Measurements from ENCODE around the gene CFAP74. TPM values are rescaled to one million over a fixed set of nuclear protein-coding genes. Genes with fewer than 3 reads are reported as not detected.

CFAP74 gene
- total RNA-seq, 3 donors from 2014 or later (not counting 1 experiment from before 2014, with no cell fraction given) = not detected

DNA sequence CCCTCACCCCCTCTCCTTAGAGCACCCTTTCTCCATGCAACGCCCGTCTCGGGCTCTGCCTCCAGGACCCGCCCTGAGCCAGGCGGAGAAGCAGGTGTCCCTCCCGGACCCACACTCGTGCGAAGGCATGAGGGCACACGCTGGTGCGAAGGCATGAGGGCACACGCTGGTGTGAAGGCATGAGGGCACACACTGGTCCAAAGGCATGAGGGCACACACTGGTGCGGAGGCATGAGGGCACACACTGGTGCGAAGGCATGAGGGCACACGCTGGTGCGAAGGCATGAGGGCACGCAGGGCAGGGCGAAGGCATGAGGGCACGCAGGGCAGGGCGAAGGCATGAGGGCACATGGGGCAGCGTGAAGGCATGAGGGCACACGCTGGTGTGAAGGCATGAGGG lies 78.7 kb downstream of the CFAP74 start:
- Mint-ChIP-seq H3K27me3 (ENCODE audit: low read depth in 2 of 2) (no peaks in the 10 kb centered on the region), H3K36me3 (no peaks in the 10 kb centered on the region), H3K4me3 (no peak overlapping the region), H3K27ac (no peak overlapping the region), H3K4me1 (no peaks in the 10 kb centered on the region), H3K9me3 (no peaks in the 10 kb centered on the region)
- DNase-seq (no peak), ATAC-seq (no peak)
- 92% methylated on average over 21 of the region's 21 CpGs for WGBS (ENCODE audit: insufficient coverage)
- Histone ChIP-seq H3K4me1 (ENCODE audit: control insufficient read depth, insufficient read depth, low read length) (peaks cover 2% of the 10 kb centered on the region), H3K27ac (ENCODE audit: low read length) (no peak overlapping the region), H3K4me3 (ENCODE audit: low read length) (no peak overlapping the region), H3K9me3 (ENCODE audit: control insufficient read depth, insufficient read depth, low read length) (no peaks in the 10 kb centered on the region), H3K27me3 (ENCODE audit: control insufficient read depth, insufficient read depth, low read length) (no peaks in the 10 kb centered on the region), H3K36me3 (ENCODE audit: control insufficient read depth, insufficient read depth, low read length) (no peaks in the 10 kb centered on the region)
- intact Hi-C loops (cut with micrococcal nuclease) = no loop called here
- TF ChIP-seq, protein P1, sequence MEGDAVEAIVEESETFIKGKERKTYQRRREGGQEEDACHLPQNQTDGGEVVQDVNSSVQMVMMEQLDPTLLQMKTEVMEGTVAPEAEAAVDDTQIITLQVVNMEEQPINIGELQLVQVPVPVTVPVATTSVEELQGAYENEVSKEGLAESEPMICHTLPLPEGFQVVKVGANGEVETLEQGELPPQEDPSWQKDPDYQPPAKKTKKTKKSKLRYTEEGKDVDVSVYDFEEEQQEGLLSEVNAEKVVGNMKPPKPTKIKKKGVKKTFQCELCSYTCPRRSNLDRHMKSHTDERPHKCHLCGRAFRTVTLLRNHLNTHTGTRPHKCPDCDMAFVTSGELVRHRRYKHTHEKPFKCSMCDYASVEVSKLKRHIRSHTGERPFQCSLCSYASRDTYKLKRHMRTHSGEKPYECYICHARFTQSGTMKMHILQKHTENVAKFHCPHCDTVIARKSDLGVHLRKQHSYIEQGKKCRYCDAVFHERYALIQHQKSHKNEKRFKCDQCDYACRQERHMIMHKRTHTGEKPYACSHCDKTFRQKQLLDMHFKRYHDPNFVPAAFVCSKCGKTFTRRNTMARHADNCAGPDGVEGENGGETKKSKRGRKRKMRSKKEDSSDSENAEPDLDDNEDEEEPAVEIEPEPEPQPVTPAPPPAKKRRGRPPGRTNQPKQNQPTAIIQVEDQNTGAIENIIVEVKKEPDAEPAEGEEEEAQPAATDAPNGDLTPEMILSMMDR (IDR thresholded peaks at IDR 0.05) = no peak

DNA sequence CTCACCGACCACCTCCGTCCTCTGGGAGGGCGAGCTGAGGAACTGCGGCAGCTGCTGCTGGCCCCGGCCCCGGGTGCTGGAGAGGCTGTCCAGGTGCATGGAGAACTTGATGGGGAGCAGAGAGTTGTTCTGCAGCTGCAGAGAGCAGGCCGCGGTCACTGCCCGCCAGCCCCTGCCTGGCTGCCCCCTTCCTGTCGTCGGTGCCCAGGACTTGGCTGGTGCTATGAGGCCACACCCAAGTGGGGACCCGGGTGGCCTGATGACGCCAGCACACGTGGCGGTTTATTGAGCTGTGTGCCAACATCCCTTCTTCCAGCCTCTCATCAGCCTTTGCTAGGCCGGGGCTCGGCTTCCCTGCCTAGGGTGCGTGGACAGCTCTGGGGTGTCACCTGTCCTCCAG lies 79.2 kb downstream of the CFAP74 start:
- Histone ChIP-seq H3K4me1 (ENCODE audit: control insufficient read depth, insufficient read depth, low read length) (peaks cover 7% of the 10 kb centered on the region), H3K27me3 (ENCODE audit: control insufficient read depth, insufficient read depth, low read length) (no peaks in the 10 kb centered on the region), H3K4me3 (ENCODE audit: low read length) (no peak overlapping the region), H3K9me3 (ENCODE audit: control insufficient read depth, insufficient read depth, low read length) (no peaks in the 10 kb centered on the region), H3K36me3 (ENCODE audit: control insufficient read depth, insufficient read depth, low read length) (no peaks in the 10 kb centered on the region), H3K27ac (ENCODE audit: low read length) (no peak overlapping the region)
- TF ChIP-seq, protein P1 (IDR thresholded peaks at IDR 0.05) = no peak
- ATAC-seq (no peak), DNase-seq (no peak)
- Mint-ChIP-seq H3K4me1 (peaks cover 0 to 4% of the 10 kb centered on the region in 2 donors), H3K4me3 (no peak overlapping the region), H3K27ac (no peak overlapping the region), H3K27me3 (ENCODE audit: low read depth in 2 of 2) (no peaks in the 10 kb centered on the region), H3K9me3 (no peaks in the 10 kb centered on the region), H3K36me3 (no peaks in the 10 kb centered on the region)
- intact Hi-C loops (cut with micrococcal nuclease) = no loop called here
- WGBS (ENCODE audit: insufficient coverage) = 53% methylated on average over 16 of the region's 18 CpGs

DNA sequence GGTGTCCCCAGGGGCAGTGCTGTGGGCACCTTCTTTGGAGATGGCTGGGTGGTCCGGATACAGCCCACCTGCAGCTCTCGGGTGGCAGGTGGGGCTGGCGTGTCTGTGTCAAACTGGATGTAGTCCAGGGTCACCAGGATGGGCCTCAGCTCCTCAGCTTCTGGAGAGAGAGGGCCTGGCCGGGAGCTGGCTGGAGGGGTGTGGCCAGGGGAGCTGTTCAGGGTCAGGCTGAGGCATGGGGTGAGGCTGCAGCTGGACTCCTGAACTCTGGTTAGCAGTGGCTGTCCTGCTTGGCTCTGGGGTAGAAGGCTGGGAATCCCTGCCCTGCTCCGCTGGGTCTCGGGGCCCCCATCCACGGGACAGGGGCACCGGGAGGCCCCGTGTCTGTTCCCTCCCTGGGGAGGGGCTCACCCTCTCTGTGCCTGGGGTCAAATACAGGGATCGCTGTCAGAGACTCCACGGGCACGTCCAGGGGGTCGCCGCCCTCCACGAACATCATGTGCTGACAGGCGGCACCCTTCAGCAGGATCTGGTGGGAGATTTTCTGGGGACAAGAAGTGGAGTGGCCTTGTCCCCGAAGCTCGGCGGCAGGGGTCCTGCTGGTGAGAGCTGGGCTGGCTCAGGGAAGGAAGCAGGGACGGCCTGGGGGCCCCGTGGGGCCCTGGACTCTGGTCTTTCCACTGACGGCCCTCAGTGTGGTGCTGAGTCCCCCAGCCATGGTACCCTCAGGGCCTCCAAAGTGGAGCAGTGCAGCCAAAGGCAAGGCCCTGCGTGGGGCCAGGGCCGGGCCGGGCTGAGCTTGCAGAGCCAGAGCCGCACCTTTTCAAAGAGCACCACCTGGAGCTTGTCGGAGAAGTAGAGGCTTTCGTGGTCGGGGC lies 80.4 kb downstream of the CFAP74 start:
- DNase-seq = no peak
- H3K4me3 ChIP-seq (ENCODE audit: low read length) = no peak overlapping the region
- H3K27ac ChIP-seq (ENCODE audit: low read length) = no peak overlapping the region
- ATAC-seq = no peak
- H3K4me1 Mint-ChIP-seq = peaks cover 0 to 7% of the 10 kb centered on the region in 2 donors
- H3K4me3 Mint-ChIP-seq = no peak overlapping the region
- H3K27me3 Mint-ChIP-seq (ENCODE audit: low read depth in 2 of 2) = no peaks in the 10 kb centered on the region
- H3K4me1 ChIP-seq (ENCODE audit: control insufficient read depth, insufficient read depth, low read length) = peaks cover 18% of the 10 kb centered on the region
- TF ChIP-seq, protein P1 (IDR thresholded peaks at IDR 0.05) = no peak
- H3K27me3 ChIP-seq (ENCODE audit: control insufficient read depth, insufficient read depth, low read length) = no peaks in the 10 kb centered on the region
- no peaks in the 10 kb centered on the region for H3K36me3 Mint-ChIP-seq
- no peaks in the 10 kb centered on the region for H3K36me3 ChIP-seq (ENCODE audit: control insufficient read depth, insufficient read depth, low read length)
- no peaks in the 10 kb centered on the region for H3K9me3 Mint-ChIP-seq
- intact Hi-C loops (cut with micrococcal nuclease) = no loop called here
- H3K9me3 ChIP-seq (ENCODE audit: control insufficient read depth, insufficient read depth, low read length) = no peaks in the 10 kb centered on the region
- H3K27ac Mint-ChIP-seq = no peak overlapping the region
- WGBS (ENCODE audit: insufficient coverage) = 81% methylated on average over 29 of the region's 29 CpGs

DNA sequence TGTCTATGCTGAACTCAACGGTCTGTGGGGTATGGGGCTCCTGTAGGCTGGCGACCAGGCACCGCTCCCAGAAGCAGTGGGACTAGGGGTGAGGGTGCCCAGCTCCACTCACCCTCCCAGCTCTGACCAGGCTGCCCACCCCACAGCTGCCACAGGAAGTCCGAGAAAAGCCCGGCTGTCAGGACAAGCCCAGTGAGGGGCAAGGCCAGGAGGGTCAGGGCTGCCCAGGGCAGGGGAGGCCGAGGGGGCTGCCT lies 81.0 kb downstream of the CFAP74 start:
- TF ChIP-seq, protein P1 (IDR thresholded peaks at IDR 0.05) = no peak
- peaks cover 22% of the 10 kb centered on the region for H3K4me1 ChIP-seq (ENCODE audit: control insufficient read depth, insufficient read depth, low read length)
- ATAC-seq (no peak), DNase-seq (no peak)
- H3K4me1 Mint-ChIP-seq = peaks cover 0 to 7% of the 10 kb centered on the region in 2 donors
- H3K4me3 ChIP-seq (ENCODE audit: low read length) = no peak overlapping the region
- 91% methylated on average over 4 of the region's 6 CpGs for WGBS (ENCODE audit: insufficient coverage)
- H3K27me3 ChIP-seq (ENCODE audit: control insufficient read depth, insufficient read depth, low read length) = no peaks in the 10 kb centered on the region
- H3K9me3 Mint-ChIP-seq = no peaks in the 10 kb centered on the region
- H3K36me3 Mint-ChIP-seq = no peaks in the 10 kb centered on the region
- no peak overlapping the region for H3K27ac Mint-ChIP-seq
- no peaks in the 10 kb centered on the region for H3K9me3 ChIP-seq (ENCODE audit: control insufficient read depth, insufficient read depth, low read length)
- H3K27me3 Mint-ChIP-seq (ENCODE audit: low read depth in 2 of 2) = no peaks in the 10 kb centered on the region
- no peaks in the 10 kb centered on the region for H3K36me3 ChIP-seq (ENCODE audit: control insufficient read depth, insufficient read depth, low read length)
- no peak overlapping the region for H3K27ac ChIP-seq (ENCODE audit: low read length)
- intact Hi-C loops (cut with micrococcal nuclease) = no loop called here
- H3K4me3 Mint-ChIP-seq = no peak overlapping the region
